Vagina (tissue), 2 donors: ENCODE measurements around the gene TMEM30B.

Experiments used
- POLR2AphosphoS5 ChIP-seq, 2 donors: sonication (generic); formaldehyde crosslinking; IDR thresholded peaks; one replicate each; pipeline ENCODE4 v1.9.0; 2017; ENCODE audit warnings: antibody characterized with exemption in 2 of 2, mild to moderate bottlenecking in 2 of 2, low read depth in 1 of 2; ENCODE audit not compliant: insufficient read depth in 1 of 2
- TF ChIP-seq, protein P1 (sequence below), 3 experiments: fragments of 450-650 bp in 2 of 3; fragments of 200-600 bp in 1 of 3; sonication (generic) in 1 of 3; IDR thresholded peaks; one replicate each; pipeline ENCODE4 v1.5.1; 2017 to 2019; ENCODE audit warnings: antibody characterized with exemption in 3 of 3, mild to moderate bottlenecking in 2 of 3, moderate library complexity in 2 of 3

DNA sequence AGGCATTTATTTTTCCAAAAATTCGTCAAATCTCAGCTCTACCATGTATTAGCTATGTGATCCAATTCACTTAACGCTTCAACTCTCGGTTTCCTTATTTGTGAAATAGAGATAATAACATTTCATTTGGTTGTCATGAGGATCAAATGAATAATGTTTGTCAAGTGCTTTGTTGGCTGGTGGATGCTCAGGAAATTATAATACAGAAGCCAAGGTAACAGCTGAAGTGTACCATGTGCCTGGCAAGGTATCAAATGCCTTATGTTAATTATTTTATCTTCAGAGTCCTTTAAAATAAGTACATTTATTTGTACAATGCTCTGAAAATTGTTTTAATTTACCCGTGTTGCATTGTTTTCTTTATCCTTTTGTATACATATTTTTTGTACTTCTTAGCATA, 34.2 kb upstream of the TMEM30B start:
- TF ChIP-seq, protein P1, sequence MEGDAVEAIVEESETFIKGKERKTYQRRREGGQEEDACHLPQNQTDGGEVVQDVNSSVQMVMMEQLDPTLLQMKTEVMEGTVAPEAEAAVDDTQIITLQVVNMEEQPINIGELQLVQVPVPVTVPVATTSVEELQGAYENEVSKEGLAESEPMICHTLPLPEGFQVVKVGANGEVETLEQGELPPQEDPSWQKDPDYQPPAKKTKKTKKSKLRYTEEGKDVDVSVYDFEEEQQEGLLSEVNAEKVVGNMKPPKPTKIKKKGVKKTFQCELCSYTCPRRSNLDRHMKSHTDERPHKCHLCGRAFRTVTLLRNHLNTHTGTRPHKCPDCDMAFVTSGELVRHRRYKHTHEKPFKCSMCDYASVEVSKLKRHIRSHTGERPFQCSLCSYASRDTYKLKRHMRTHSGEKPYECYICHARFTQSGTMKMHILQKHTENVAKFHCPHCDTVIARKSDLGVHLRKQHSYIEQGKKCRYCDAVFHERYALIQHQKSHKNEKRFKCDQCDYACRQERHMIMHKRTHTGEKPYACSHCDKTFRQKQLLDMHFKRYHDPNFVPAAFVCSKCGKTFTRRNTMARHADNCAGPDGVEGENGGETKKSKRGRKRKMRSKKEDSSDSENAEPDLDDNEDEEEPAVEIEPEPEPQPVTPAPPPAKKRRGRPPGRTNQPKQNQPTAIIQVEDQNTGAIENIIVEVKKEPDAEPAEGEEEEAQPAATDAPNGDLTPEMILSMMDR (IDR thresholded peaks at IDR 0.05) = no peak
- no peak for TF ChIP-seq POLR2AphosphoS5 (IDR thresholded peaks at IDR 0.05; ENCODE audit: insufficient read depth in 1 of 2, low read depth in 1 of 2)
